HL-60/S4 (cell line): Measurements from ENCODE around the gene OSBPL1A.

ENCODE experiments used
- in situ Hi-C: fragments of 300-500 bp; cut with MboI; formaldehyde crosslinking; loops from 2 replicates; pipeline ENCODE4 v1.14.3; 2022; ENCODE audit warnings: low sequenced_read_pairs

Gene OSBPL1A

DNA sequence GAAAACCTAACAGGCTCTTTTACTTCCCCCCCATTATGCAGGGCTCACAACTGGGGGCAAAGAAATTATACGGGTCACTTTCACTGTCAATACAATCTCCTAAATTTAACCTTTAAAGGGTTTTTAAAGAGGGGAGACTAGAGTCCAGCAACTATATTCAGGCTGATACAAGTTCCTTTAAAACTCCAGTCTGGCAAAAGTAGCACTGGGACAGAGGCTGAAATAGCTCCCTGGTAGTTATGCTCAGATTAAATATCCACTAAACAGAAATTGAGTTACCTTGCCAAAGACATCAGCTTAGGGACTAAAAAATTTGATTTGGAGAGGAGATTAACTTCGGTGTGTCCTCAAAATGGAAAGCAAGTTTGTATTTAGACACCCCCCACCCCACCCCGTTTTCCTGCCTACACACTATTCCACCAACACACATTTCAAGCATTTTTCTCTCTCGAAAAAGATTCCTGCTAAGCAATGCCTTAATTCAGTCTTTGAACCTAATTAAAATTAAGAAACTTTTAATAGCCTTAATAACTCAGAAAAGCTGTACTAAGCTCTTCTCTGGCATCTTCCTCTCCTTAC lies 127.2 kb downstream of the OSBPL1A start:
- in situ Hi-C loops = no loop called here

DNA sequence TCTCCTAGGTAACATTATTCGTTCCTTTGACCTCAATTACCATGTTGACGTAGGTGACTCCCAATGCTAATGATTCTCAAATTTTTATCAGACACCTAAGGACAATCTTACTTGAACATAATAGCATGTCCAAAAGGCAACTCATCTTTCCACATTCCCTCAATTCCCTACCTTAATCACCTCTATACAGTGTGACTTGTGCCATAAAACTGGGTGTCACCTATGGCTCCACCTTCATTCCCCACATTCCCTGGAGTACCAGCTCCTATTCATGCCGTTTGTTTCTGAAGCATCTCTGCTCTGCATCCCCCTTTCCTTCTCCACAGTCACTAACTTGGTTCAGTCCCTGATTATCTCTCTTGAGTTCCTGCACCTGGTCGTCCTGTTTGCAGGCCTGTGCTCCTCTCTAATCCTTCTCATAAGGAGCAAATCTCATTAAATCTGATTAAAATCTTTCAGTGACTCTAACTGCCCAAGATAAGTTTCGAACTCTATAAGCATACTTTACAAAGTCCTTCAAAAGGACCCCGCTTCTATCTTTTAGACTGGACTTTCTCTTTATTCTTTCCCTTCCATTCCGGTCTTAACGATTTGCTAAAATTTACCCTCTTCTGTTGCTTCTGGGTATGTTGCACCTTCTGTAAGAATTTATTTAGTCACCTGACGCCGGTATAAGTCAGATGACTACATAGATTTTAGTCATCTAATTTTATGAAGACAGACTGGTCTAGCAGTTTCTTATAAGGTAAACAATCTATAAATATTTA lies 128.7 kb downstream of the OSBPL1A start:
- in situ Hi-C loops = no loop called here

DNA sequence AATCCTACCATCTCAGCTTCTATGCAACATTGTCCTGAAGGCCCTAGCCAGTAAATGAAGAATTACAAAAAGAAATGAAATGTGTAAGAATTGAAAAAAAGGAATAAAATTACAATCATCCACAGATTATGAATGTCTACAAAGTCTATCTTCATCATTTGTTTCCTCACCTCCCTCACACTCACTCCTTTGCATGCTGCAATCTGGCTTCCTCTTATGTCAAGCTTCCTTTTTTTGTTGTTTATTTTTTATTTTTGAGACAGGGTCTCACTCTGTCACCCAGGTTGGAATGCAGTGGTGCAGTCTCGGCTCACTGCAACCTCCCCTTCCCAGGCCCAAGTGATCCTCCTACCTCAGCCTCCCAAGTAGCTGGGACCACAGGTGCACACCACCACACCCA lies 129.7 kb downstream of the OSBPL1A start:
- in situ Hi-C loops = no loop called here

DNA sequence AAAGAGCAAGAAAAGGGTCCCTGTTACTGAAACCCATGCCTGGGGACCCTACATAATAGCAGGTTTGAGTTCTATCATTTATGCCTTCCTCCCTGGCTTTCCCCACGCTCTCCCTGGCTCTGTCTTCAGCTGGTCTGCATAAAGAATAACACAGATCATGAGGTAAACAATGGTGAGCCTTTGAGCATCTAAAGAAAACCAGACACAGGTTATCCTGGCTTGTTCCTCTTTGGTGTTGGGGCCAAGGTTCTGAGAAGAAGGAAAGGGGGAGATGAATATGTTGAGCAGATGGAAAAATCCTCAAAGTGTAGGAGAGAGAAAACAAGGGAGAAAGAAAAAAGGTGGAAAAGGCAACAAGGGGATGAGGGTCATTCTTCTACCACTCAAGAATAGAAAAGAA lies 131.5 kb downstream of the OSBPL1A start:
- in situ Hi-C loops = no loop called here

DNA sequence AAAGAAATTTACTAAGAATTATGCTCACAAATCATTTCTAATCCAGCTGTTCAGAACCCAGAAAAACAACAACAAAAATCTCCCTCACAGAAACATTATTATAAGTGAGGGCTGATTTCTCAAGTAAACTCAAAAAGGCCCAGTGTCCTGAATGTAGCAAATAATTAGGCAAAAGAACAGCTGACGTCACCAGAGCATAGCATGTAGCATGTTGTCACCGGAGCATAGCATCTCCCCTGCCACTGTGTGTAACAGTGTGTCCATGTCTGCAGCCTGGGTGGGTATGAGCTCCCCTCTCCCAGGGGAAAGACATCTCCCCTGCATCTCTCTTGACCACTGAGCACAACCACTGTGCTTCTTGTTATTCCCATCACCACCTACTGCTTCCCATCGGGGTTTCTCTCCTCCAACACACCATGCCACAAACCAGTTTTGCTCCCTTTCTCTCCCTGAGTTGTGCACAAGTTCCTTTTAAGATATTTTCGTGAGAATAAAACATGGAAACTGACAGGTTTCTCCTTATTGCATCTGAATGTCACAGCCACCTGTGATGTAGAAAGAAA lies 132.0 kb downstream of the OSBPL1A start:
- in situ Hi-C loops = no loop called here

DNA sequence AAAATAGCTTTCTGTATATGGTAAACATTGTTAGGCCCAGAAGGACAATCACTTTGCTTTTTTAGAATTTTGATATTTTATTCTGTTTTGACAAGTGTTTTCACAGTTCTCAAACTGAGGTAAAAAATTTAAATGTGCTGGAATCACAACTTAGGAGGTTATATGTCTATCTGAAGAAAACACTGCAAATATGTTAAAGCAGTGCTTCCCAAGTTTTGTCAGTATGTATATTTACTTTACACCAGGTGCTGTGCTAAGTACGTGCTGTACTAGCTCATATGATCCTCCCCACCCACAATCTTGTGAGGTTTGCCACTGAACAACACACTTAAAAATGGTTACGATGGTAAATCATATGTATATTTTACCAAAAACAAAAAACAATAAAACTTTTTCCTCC lies 134.6 kb downstream of the OSBPL1A start:
- in situ Hi-C loops = no loop called here

DNA sequence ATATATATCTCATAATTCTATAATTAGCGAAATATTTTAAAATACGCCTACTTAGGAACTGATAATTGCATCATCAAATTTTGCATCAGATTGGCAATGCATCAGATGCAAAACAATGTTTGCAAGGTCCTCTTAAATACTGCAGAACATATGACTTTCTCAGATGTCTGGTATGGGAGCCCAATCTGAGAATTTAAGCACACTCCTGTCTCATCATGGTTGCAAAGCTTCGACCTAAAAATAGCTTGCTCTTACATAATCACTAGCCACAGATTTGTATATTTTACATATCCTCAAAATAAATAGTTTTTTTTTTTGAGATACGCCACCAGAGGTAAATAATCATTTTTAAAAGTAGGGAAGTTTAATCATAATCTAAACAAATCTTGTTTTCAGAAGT lies 135.5 kb downstream of the OSBPL1A start:
- in situ Hi-C loops = no loop called here

DNA sequence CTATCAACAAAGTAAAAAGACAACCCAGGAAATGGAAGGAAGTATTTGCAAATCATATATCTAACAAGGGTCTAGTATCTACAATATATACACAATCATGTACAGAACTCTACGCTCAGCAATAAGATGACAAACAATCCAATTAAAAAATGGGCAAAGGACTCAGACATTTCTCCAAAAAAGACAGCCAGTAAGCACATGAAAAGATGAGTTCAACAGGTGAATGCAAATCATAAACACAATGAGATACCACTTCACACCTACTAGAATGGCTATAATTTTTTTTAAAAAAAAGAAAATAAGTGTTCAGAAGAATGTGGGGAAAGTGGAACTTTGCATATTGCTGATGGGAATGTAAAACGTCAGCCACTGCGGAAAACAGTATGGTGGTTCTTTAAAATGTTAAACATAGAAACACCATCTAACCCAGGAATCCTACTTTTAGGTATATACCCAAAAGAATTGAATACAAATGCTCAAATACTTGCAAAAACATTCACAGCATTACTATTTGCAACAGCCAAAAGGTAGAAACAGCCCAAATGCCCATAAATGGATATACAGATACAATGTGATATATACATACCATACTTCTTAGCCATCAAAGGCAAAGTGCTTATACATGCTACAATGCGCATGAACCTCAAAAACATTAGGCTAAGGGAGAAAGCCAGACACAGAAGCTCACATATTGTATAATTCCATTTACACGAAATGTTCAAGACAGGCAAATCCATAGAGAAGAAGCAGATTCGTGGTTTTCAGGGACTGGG lies 137.6 kb downstream of the OSBPL1A start:
- in situ Hi-C loops = no loop called here

DNA sequence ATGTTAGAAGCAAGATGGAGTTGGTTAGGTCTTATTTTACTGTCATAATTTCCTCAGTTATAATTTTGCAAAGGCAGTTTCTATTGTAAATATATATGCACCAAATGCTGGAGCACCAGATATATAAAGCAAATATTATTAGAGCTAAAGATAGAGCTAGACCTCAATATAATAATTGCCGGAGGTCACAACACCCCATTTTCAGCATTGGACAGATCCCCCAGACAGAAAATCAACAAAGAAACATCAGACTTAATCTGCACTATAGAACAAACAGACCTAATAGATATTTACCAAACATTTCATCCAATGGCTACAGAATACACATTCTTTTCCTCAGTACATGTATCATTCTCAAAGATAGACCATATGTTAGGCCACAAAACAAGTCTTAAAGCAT lies 143.6 kb downstream of the OSBPL1A start:
- in situ Hi-C loops = no loop called here

DNA sequence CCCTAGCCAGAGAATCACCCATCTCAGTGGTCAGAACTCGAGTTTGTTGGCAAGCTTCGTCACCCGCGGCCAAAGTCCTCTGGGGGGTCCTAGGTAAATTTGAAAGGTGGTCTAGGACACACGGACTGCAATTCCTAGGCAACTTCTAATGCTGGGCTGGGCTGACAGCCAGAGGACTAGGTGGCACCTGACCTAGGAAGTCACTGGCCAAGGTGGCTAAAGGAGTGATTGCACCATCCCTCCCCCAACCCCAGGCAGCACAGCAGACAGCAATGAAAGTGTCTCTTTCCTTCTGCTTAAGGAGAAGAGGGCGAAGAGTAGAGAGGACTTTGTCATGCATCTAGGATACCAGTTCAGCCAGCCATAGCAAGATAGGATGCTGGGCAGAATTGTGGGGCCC lies 147.9 kb downstream of the OSBPL1A start:
- in situ Hi-C loops = no loop called here

DNA sequence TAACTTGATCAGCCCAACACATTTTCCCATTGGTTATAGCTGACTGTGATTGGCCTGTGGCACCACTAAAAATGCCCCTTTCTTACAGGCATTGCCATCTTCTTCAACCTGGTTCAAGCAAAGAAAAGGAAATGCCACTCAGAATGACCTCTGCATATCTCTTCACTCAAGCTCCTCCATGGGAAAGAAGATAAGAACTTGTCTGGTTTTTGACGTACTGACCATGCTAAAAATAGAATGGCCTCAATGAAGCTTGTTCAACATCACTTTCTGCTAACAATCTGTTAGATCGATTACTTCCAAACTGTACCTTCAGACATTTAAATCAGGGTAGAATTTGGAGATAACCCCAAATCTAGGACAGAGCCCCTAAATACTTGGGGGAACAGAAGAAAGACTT lies 149.3 kb downstream of the OSBPL1A start:
- in situ Hi-C loops = no loop called here

DNA sequence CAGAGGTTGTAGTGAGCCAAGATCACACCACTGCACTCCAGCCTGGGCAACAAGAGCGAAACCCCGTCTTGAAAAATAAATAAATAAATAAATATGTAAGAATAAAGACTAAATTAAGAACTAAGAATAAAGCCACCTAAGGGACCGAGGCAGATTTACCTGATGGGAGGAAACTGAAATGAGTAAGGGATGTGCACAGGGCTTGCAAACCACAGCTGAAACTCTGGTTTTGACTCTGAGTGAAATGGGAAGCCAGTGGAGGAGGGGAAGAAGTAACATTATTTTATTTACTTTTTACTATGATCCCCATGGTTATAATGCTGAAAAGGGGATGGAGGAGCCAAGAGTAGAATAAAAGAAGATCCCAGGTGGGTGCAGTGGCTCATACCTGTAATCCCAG lies 151.5 kb downstream of the OSBPL1A start:
- in situ Hi-C loops = no loop called here

DNA sequence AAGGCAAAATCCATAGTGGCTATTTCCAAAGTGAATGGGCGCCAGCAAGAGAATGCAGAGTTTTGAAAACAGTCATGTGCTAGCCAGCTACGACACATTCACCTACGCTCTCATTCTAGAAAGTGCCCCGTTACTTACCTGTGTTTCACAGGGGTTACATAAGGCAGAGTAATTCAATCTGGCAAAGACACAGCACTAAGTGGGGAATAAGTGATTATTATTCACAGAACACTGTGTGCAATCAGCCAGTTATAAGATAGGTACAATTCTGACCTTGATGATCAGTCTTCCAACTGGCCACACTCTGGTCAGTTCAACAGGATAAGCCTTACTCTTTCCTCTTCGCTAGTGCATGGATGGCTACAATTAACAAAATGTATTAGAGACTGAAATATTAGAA lies 152.9 kb downstream of the OSBPL1A start:
- in situ Hi-C loops = no loop called here

DNA sequence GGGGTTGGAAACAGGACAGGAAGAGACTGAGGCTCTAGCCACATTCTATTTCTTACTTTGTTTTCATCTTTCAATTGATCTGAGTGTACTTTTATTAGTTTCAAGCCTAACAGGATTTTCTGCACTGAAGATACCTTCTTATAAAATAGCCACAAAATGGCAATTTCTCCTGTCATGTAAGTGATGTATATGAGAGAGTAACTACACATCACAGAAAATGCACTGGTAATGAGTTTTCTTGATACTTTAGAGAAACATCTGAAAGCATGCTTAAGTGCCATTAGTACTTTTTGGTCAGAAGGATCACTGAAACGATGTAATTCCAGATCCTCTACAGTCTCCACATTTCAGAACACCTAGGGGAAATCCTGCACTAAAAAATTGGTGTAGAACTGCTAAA lies 153.9 kb downstream of the OSBPL1A start:
- in situ Hi-C loops = no loop called here

DNA sequence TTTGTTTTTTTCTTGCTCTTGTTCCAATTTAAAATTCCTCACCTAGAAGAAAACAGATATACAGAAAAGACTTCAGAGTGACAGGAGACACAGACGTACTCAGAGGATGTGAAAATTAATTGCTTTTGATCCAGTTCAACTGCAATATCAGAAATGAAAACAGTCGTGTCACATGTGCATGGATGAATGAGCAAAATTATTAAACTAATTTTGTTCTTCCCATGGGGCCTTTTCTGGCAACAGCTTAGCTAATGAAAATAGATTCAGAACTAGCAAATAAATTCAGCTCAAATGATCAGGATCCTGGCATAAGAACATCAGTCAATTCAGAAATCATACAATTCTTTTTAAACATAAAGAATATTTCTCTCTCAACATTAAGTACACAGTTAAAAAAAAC lies 158.3 kb downstream of the OSBPL1A start:
- in situ Hi-C loops = no loop called here

DNA sequence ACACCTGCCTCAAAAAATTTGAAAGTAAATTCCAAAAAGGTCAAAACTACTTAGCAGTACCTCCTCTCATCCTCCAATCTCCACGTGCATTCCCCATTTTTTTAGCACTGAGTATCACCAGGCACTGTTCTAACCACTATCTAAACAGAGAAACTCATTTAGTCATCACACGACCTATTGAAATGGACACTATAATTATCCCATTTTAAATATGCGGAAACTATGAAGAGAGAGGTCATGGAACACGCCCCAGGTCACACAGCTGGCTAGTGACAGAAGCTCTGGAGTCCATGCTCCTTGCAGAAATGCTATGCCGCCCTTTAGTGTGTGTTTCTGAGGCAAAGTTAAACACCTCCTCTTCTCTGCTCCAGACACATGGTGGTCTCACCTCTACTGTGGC lies 159.2 kb downstream of the OSBPL1A start:
- in situ Hi-C loops = no loop called here

DNA sequence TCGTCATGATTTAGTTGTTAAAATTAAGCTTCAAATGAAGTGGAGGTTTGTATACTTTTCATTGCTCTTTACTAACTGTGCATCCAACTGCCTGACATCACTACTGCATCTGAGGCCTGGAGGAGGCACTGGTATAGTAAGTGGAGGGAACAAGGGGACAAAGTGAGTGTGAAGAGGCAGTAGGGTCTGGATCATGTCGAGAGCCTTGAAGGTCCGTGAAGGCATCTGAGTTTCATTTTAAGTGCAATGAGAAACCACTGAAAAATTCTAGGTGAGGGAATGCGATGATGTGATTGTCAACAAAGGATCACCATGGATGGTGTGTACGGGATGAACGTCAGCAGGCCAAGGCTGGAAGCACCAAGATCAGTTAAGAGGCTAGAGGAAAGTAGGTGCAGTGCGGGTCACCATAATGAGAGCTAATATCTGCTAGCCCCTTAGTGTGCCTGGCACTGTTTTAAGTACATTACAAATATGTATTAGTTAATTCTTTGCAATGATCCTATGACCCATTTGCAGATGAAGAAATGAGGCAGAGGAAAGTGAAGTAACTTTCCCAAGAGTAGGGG lies 162.7 kb downstream of the OSBPL1A start:
- in situ Hi-C loops = no loop called here

DNA sequence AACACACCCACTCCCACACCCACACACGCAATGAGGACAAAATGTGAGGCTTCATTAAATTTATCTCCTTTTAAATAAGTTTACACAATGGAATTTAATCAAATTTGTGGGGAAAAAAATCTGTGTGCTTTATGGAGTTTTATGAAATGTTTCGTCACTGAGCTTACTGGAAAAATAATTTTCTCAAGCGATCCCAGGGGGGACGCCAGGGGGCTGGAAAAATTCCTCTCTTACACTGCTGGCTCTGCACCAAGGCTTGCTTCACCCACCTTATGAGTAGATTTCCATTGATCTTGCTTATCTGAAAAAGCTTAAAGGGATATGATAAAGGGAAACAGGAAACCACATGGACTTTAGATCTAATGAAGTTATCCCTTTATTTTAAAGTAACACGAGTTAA lies 163.3 kb downstream of the OSBPL1A start:
- in situ Hi-C loops = no loop called here

DNA sequence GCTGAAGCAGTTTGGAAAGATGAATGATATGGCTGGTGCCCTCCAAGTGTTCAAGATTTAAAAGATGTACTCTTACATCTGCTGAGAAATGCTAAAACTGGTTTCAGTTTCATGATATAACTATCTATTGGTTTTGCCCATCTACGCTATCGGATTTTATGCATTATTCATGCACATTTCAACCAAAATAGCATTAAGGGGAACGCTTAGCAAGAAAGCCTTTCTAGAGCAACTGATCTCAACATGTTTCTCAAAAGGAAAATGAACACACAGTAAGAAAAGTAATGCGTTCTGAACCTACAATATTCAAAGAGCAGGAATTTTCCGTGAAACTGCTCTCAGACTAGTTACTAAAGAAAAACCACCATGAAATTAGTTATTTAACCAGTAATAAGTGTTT lies 164.8 kb downstream of the OSBPL1A start:
- in situ Hi-C loops = no loop called here

DNA sequence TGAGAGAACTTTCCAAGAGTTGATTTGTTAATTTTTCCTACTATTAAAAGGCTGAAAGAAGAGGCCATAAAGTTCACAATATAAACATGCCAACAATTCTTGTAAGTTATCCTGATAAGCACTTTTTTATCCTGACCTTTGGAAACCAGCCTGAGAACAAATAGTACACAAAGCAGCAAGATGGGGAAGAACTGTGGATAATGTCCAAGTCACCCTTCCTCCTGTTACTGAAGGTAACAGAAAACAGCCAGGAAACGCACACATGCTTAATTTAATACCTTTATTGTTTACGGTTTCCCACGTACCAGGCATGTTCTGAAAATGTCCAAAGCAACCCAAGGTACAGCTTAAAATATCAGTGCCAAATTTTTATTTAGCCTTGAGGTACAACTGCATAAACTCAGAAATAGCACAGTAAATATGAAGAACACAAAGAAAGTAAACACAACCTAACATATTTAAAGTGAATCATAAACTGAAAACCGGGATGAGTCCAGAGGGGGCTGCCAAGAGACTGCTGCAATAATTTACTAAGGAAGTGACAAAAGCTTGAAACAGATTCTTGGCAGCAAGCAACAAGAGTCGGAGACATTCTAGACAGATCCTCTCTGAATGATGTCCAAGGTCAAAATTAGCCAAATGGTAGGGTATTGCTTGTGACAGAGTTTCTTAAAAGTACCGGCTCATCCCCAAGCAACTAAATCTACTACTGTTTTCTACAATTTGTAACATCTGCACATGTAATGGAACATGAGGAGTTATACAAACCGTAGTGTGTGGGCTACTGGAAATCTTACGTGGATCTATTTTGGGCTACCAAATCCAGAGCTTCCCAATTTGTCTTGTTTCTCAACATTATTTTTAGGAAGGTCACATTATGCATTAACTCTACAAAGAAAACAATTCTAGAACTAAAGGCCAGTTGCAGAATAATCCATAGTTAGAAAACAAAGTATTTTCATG lies 165.6 kb downstream of the OSBPL1A start:
- in situ Hi-C loops = no loop called here
